ENCODE measurements around the gene ZFP36. TPM values are rescaled to one million over a fixed set of nuclear protein-coding genes. Genes with fewer than 3 reads are reported as not detected.

The ZFP36 gene
- total RNA-seq, 1 donor from 2014 or later = 208 TPM

- no peaks in the 10 kb centered on the region for H3K9me3 ChIP-seq
- TF ChIP-seq CTCF (IDR thresholded peaks at IDR 0.05) = no peak
- peaks cover 54% of the 10 kb centered on the region for H3K4me1 ChIP-seq
- peak overlapping the region; percentile 25 for H3K4me3 ChIP-seq
- intact Hi-C loops (cut with DNase I) = no loop called here
- peak overlapping the region; percentile 93 for H3K27ac ChIP-seq
- H3K36me3 ChIP-seq = peaks cover 34% of the 10 kb centered on the region
- peak; percentile 77 for DNase-seq
- no peaks in the 10 kb centered on the region for H3K27me3 ChIP-seq (ENCODE audit: low read depth)
- ATAC-seq = peak; percentile 78 to 81
Observed at GRCh38 chr19:39430675-39431593, 24.3 kb downstream of the ZFP36 start.

DNA sequence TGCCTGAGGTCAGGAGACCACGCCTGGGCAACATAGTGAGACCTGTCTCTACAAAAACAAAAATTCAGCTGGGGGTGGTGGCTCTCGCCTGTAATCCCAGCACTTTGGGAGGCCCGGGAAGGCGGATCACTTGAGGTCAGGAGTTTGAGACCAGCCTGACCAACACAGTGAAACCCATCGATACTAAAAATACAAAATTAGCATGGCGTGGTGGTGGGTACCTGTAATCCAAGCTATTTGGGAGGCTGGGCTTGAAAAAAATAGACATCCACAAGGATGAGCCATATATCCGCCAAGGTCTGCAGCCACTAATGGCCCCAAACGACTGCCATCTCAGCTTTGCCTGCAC is 26.0 kb downstream of the ZFP36 start:
- peaks cover 58% of the 10 kb centered on the region for H3K4me1 ChIP-seq
- H3K36me3 ChIP-seq = peaks cover 34% of the 10 kb centered on the region
- DNase-seq = no peak
- intact Hi-C loops (cut with DNase I) = no loop called here
- no peak for TF ChIP-seq CTCF (IDR thresholded peaks at IDR 0.05)
- no peaks in the 10 kb centered on the region for H3K27me3 ChIP-seq (ENCODE audit: low read depth)
- no peak overlapping the region for H3K4me3 ChIP-seq
- no peak overlapping the region for H3K27ac ChIP-seq
- no peaks in the 10 kb centered on the region for H3K9me3 ChIP-seq
- ATAC-seq = no peak

- Histone ChIP-seq H3K4me1 (peaks cover 49% of the 10 kb centered on the region), H3K4me3 (no peak overlapping the region), H3K27ac (no peak overlapping the region)
Observed at GRCh38 chr19:39433480-39434079, 26.9 kb downstream of the ZFP36 start.

GRCh38 chr19:39434123-39435076 is 27.8 kb downstream of the ZFP36 start:
- H3K27me3 ChIP-seq (ENCODE audit: low read depth) = peaks cover 4% of the 10 kb centered on the region
- no peaks in the 10 kb centered on the region for H3K9me3 ChIP-seq
- H3K4me3 ChIP-seq = peak overlapping the region; percentile 98
- peaks cover 41% of the 10 kb centered on the region for H3K4me1 ChIP-seq
- no peak for TF ChIP-seq CTCF (IDR thresholded peaks at IDR 0.05)
- no peak for ATAC-seq
- intact Hi-C loops (cut with DNase I) = no loop called here
- H3K27ac ChIP-seq = peak overlapping the region; percentile 93
- DNase-seq = no peak
- H3K36me3 ChIP-seq = peaks cover 34% of the 10 kb centered on the region

More at GRCh38 chr19:39433480-39434079, 26.9 kb downstream of the ZFP36 start:
- Histone ChIP-seq H3K27me3 (ENCODE audit: low read depth) (peaks cover 4% of the 10 kb centered on the region), H3K9me3 (no peaks in the 10 kb centered on the region), H3K36me3 (peaks cover 34% of the 10 kb centered on the region)
- ATAC-seq (no peak), DNase-seq (no peak)
- no peak for TF ChIP-seq CTCF (IDR thresholded peaks at IDR 0.05)
- intact Hi-C loops (cut with DNase I) = no loop called here
